Adipose tissue (tissue), 3 donors: ENCODE data around the gene FMO2. TPM values are rescaled to one million over a fixed set of nuclear protein-coding genes. Genes with fewer than 3 reads are reported as not detected.
"Not testable (repeated sequence)": the region's sequence is repeated elsewhere in the genome, so short reads cannot be mapped to it uniquely, and the experiment has no call there.

Experiments used
- H3K27ac ChIP-seq: one replicate; pipeline ENCODE4 v1.5.1; 2013; ENCODE audit warnings: low read depth, low read length
- WGBS, 3 donors: extraction: QIAGEN DNeasy Blood & Tissue Kit; methylation state at CpG; one replicate each; pipeline ENCODE4 v1.1.7; 2013; 5-methylcytosine and 5-hydroxymethylcytosine counted together
- polyA plus RNA-seq, 3 donors: library from polyadenylated mRNA; stranded (reverse); fragments of 200-250 nt; gene quantifications; one replicate each; pipeline ENCODE4 v1.2.3, GENCODE V29; 2013
- donor health status: healthy with polysubstance abuse.
- donor health status: Bipolar disorder and iron deficiency.
- donor health status: healthy.

The FMO2 gene
- polyA plus RNA-seq, 3 donors = 3.3 to 79.6 (median 28.1) TPM

DNA sequence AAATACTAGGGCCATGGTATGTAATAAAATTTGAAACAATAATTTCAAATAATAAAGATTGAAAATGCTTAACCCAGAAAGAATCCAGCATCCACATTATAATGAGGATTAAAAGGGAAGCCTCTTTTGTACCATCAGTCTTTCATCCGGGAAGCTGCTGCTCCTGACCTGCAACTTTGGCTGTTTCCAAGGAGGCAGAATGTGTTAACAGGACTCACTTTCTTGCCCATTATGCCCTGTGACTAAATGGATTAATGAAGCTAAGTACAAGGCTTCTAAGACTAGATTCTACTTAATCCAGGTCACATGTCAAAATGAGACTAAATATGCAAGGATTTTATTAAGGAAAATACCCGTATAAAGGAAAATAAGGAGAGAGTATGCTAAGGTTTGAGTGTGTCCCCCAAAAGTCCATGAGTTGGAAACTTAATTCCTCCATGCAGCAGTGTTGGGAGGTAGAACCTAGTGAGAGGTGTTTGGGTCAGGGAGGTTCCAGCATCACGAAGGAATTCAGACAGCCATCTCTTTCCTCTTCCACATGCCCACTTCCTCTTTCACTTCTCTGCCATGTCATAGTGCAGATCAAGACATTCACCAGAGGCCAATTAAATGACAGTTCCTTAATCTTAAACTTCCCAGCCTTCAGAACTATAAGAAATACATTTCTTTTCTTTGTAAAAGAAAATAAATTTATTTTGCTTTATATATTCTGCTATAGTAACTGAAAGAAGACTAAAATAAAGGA is 27.7 kb downstream of the FMO2 start:
- 64 to 77% (median 70%) methylated on average over 3 of the region's 3 CpGs for WGBS, 3 donors
- no peak overlapping the region for H3K27ac ChIP-seq

DNA sequence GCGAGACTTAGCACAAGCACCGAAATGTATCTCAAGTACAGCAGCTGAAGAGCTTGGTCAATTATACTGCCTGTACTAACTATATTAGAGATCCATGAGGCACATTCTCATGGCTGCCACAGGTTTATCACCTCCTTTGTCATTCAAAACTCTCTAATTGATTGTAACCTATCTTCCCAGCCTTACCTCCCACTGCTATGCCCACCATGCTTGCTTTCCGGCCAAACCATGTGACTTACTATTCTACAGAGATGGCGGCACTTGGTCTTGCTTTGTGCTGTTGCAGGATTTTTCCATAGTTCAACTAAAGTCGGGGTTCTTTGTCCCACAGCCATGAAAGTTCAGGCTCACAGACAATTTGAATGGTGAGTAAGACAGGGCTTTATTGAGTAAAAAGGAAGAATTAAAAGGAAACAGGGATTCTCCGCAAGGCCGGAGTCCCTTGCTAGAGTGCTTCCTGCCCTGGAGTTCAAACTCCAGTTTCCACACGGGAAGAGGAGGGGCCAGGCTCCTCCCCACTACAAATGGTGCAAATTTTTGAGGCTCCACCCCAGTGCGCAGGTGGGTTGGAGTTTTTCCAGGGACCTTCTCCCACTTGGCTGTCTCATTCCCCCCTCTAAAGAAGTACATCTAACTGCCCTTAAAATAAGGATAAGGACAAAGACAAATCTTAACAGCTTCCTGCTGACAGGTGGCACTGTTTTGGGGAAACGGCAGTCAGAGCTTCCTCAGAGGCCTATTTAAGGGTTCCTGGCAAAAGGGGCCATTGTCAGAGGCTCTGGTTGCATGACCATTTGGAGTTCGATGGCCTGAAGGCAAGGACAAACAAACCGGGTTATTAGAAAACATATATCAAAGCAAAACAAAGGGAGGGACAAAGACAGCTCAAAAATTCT is 28.7 kb downstream of the FMO2 start:
- 73 to 80% (median 79%) methylated on average over 12 of the region's 12 CpGs for WGBS, 3 donors
- H3K27ac ChIP-seq = no peak overlapping the region

DNA sequence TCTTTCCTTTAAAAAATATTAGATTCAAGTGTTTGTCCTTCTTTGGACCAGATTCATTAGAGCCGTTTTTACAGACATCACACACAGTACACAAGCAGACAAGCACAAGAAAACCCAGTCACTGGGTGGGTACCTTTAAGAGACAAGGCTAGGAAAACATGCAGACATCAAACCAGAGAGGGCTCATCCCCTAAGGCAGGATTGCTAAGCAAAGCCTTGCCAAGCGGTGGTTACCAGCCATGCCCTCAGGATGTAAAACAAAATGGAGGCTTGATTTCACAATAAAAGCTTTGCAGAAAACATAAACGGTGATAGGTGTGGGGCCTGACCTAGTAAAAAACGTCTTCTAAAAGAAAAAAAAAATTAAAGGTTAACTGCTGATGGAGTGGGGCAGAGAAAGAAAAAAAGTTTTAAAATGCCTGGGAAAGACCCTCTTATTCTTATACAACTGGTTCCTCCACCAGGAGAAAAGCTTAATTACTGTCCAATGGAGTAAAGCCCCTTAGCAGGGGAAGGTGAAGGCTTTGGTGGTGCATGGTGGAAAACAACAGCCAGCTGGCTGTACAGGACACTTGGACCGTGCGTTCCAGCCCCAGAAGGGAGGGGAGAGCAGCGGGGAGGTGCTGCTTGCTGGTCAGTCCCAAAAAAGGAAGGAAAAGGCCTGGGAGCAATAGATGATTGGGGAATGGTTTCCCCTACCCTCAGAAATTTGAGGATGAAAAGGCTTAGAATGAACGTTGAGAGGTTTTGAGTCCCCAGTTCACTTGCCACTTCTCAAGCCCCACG is 32.8 kb downstream of the FMO2 start:
- WGBS, 3 donors = 64 to 85% (median 77%) methylated on average over 9 of the region's 9 CpGs
- no peak overlapping the region for H3K27ac ChIP-seq

DNA sequence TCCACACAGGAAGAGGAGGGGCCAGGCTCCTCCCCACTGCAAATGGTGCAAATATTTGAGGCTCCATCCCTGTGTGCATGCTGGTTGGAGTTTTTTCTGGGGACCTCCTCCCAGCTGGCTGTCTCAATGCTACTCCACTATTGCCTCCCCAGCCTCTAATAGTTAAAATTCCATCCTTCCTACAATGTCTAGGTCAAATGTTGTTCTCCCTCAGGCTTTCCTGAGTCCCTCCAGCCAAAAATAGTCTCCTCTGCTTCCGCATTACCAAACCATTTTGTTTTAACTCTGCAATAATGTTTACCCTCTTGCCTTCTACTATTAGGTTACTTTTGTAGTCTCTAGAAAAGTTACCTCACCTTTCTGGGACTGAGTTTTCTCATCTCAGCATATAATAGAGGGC is 33.6 kb downstream of the FMO2 start:
- no peak overlapping the region for H3K27ac ChIP-seq
- 0 to 82% (median 44%) methylated on average over 1 of the region's 1 CpG for WGBS, 3 donors

DNA sequence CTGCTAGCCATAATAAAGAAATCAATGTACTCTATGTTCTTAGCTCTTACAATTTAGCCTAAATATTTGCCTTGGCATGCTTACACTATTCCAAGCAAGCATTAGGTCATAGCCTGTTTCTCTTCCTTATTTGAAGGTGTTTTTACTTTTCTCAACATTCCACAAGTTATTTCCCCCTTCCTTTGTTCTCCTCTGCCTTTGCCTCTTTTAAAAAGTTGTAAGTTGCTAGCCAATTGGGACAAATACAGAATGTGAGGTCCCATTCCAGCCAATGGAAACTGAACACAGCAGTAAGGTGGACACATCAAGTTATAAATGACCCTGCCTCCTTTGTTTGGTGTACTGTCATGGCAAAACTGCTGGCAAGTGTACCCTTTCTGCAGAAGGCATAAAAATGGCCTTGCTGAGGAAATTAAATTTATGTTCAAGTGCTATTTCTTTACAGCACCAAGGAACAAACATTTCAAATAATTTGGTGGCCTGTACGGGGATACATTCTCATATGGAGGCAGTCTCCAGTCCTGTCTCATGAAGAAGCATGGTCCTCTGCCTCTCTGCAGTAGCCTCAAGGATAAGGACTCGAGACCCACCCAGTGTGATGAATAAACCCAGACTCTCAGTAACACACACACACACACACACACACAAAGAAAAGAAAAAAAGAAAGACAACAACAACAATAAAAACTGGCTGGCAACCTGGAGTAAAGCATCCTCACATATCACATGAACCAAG is 34.4 kb downstream of the FMO2 start:
- no peak overlapping the region for H3K27ac ChIP-seq
- 74 to 89% (median 84%) methylated on average over 2 of the region's 2 CpGs for WGBS, 3 donors

DNA sequence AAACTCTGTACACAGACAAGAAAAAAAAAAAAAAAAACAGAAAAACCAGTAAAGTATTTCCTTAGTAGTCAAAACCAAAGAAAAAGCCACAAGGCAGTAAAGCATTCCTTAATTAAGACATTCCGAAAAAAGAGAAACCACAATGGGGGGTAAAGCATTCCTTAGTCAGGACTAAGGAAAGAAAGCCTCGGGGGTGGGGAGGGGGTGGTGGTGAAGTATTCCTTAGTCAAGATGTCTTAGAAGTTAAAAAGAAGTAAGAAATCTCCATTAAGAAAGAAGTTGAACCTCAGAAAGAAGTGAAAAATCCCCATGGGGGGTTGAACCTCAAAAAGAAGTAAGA is 35.0 kb downstream of the FMO2 start:
- 45 to 88% (median 52%) methylated on average over 2 of the region's 2 CpGs for WGBS, 3 donors
- no peak overlapping the region for H3K27ac ChIP-seq

DNA sequence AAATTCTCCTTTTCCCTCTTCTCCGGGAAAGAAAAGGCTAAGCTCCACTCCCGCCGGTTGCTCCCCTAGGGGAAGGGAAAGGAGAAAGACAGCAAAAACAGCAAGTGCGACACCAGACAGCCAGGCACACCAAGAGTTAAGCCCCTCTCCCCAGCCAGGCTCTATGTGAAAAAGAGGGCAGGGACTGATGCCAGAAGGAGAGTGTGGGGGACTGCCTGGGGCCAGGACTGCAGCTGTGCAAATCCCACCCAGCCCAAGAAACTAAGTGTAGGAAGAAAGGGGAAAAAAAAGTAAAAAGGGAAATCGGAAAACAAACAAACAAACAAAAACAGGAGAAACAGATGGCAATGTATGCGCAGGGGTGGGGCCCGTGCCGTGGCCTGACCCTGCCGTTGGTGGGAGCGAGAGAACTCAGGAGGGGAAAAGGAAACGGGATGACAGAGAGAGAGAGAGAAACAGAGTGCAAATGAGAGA is 35.5 kb downstream of the FMO2 start:
- no peak overlapping the region for H3K27ac ChIP-seq

DNA sequence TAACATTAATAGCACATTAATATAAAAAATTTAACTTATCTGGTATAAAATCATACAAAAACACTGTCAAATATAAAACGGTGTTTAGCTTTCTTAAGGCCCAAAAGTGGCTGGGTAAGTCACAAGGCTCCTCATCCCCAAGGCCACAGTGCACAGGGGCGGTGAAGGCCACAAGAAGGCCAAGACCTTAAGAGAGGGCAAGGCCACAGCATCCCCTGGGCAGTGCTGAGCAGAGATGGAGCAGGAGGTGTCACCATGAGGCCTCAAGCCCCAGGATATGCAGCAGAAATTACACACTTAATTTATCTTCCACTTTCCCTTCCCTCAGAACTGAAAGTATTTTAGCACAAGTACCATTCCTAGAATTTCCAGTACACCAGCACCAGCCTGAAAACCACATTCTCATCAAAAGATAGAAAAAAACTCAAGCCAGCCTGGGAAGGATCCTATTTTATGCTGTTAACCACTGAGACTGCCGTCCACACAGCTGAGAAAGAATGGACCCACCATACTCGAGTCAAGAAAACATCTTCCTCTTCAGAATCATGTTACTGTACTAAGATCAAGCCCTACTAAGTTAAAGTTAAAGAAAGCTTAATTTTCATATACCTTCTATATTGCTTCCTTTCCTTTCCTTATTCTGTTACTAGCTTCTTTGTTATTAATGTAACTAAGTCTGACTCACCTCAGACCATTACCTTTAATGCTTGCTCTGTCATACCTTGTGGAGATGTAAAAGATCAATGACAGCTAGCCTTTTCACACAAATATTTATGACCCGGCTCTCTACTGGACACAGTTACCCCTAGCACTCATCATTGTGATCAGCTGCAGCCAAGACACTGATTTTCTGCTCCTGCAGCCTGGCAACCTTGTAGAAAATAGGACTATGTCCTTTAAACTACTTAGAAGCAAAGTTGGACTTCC is 36.8 kb downstream of the FMO2 start:
- no peak overlapping the region for H3K27ac ChIP-seq
- 58 to 80% (median 76%) methylated on average over 5 of the region's 5 CpGs for WGBS, 3 donors

More for the DNA sequence above, 35.5 kb downstream of the FMO2 start:
- WGBS, 3 donors = 42 to 50% (median 49%) methylated on average over 11 of the region's 11 CpGs

DNA sequence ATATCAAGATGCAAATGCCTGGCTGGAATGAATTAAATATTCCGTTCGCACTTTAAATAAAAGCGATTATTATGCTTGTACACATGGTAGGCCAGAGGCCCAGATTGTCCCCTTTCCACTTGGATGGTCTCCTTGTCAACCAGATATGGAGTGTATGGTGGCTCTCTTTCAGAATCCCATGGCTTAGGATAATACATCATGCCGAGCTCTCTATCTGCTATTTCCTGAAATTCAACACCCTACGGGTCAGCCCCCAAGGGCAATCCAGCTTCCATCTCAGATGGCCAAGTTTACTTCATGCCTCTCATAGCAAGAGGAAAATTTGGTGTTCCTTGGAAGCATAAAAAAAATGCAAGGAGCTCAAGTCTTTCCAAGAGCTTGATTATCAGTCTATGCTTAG is 37.8 kb downstream of the FMO2 start:
- WGBS, 3 donors = 69 to 71% (median 71%) methylated on average over 5 of the region's 5 CpGs
- no peak overlapping the region for H3K27ac ChIP-seq

DNA sequence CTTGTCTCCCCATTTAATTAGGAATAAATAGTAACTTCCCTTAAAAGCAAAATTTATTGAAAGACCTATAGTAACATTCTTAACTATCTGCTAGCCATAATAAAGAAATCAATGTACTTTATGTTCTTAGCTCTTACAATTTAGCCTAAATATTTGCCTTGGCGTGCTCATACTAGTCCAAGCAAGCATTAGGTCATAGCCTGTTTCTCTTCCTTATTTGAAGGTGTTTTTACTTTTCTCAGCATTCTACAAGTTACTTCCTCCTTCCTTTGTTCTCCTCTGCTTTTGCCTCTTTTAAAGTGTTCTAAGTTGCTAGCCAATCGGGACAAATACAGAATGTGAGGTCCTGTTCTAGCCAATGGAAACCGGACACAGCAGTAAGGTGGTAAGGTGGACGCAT is 39.2 kb downstream of the FMO2 start:
- H3K27ac ChIP-seq = not testable (repeated sequence)

DNA sequence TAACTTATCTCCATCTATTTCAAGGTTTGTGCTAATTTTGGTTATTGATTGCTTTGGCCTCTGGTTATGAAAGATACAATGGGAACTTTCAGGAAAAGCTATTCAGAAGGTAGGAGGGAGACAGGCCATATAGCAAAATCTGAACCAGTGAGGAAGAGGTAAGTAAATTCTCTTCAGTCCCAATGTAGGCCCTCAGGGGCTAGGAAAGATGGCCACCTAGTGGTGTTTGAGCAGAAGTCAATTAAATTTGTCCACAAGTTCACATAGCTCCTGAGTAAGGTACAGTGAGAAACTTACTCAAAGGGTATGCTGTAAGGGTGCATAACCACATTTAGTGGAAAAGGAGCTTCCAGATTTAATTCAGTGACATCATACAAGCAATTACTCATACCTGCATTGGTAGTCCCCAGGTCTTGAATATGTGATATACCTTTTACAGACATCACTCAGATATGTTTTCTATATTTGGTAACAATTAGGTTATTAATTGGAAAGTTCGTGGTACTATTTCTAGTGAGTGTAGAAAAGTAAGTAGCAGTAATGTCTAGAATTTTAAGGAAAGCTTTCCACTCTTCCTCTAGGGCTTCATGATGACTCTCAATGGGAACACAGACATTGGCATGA is 41.8 kb downstream of the FMO2 start:
- WGBS, 3 donors = 62 to 78% (median 73%) methylated on average over 1 of the region's 1 CpG
- no peak overlapping the region for H3K27ac ChIP-seq

More for the DNA sequence above, 39.2 kb downstream of the FMO2 start:
- whole genome bisulfite sequencing, 3 donors = 82 to 91% (median 84%) methylated on average over 4 of the region's 4 CpGs

DNA sequence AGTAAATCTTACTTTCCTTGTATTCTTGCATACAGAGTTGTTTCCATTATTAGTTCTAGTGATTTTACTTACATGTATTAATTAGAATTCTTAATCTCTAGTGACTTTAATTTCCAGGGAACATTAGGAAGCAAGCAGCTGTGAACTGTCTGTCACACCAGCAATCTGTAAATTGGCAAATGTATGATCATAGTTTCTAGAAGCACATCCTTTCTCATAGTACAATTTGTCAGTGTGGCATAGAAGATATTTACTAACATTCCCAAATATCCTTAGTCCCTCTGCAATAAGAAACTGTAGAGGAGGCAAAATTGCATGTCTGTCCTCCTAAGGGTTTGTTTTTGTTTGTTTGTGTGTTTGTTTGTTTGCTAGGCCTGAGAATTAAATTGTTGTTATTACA is 46.2 kb downstream of the FMO2 start:
- no peak overlapping the region for H3K27ac ChIP-seq

DNA sequence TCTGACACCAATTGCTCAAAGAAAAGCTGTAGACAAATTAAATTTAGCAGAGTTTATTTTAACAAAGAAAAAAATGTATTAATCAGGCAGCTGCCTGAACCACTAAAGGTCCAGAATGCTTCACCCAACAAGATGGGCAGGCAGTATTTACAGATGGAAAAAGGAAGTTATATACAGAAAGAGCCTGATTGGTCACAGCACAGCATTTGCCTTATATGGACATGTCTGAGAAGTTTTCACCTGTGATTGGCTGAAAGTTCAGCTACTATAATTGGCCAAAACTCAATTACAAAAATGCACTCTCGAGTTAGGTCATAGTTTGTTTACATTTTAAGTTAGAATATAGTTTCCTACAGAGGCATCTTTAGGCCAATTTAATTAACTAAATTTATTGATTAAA is 48.1 kb downstream of the FMO2 start:
- 86 to 98% (median 94%) methylated on average over 1 of the region's 1 CpG for WGBS, 3 donors
- H3K27ac ChIP-seq = no peak overlapping the region

DNA sequence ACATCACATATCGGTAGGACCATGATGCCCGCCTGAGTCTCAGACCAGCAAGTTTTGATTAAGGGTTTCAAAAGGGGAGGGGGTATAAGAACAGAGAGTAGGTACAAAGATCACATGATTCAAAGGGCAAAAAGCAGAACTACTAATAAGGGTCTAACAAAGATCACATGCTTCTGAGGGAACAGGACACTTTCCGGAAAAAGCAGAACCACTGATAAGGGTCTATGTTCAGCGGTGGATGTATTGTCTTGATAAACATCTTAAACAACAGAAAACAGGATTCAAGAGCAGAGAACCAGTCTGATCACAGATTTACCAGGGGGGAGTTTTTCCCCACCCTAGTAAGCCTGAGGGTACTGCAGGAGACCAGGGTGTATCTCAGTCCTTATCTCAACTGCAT is 51.1 kb downstream of the FMO2 start:
- not testable (repeated sequence) for H3K27ac ChIP-seq
- WGBS, 3 donors = 78 to 94% (median 86%) methylated on average over 4 of the region's 4 CpGs

DNA sequence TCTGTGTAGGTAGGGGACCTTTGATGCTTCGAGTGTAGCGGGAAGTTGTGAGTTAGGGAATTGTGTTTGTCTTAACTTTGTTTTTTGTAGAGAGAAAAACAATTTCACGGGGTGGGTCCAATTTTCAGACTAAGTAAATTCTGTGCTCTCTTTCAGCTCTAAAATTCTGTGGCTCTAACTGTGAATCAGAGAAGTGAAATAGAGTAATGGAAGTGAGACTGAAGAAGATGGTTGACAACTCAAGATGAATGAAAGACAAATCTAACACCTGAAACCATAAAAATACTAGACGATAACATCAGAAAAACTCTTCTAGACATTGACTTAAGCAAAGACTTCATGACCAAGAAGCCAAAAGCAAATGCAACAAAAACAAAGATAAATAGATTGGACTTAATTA is 58.8 kb downstream of the FMO2 start:
- H3K27ac ChIP-seq = no peak overlapping the region
- WGBS, 3 donors = 79 to 88% (median 87%) methylated on average over 4 of the region's 4 CpGs

DNA sequence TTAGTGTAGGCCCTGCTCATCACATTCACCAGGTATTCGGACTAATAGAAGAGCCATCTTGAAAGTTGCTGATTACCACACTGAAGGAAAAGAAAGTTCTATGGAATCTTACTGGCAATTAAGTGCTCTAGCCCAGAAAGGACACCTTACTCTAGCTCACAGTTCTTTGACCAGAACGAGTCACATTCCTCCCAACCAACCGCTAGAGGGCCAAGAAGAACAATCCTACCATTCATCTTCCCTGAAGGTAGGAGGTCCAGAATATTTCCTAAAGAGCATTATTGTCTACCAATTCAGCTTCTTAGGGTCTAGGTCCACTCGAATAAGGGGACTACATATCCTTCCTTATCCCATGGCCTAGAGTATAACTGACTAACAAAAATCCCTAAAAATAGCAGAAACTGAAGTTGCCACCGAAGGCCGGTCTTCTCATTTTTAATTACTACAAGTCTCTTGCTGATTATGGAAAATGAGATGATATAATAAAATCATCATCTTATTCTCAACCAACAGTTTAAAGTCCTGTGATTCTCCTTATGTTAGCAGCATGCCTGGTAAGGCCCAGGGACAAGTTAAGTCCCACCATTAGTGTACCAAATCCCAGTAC is 60.5 kb downstream of the FMO2 start:
- no peak overlapping the region for H3K27ac ChIP-seq
- WGBS, 3 donors = 34 to 40% (median 38%) methylated on average over 6 of the region's 6 CpGs

DNA sequence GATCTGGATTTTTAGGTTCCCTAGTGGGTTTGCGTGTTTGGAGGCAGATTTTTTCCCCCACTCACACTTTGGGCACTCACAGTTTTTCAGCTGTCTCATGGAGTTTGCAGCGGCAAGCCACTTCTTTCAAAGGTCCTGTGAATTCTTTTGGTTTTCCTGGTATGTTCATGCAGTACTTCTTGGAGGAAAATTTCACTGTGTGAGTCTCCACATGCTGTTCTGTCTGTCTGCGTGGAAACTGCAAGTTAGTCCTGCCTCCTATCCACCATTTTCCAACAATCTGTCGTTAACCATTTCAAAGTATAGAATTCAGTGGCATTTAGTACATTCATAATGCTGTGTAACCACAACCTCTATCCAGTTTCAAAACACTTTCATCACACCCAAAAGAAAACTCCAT is 62.4 kb downstream of the FMO2 start:
- 85 to 91% (median 91%) methylated on average over 4 of the region's 4 CpGs for WGBS, 3 donors
- no peak overlapping the region for H3K27ac ChIP-seq
